GM18909 (cell line): ENCODE data around the gene LAPTM4A.

ENCODE experiments used
- ATAC-seq: cut with Tn5 transposase; IDR thresholded peaks from one replicate; pipeline ENCODE4 v1.9.1; 2021; ENCODE audit warnings: mild to moderate bottlenecking; ENCODE audit not compliant: unreplicated experiment, poor library complexity

Gene LAPTM4A

GRCh38 chr2:19989667-19990415, 61.6 kb downstream of the LAPTM4A start, which contains the start of gene WDR35:
Gene WDR35 (minus strand): TSS chr2:19990105. CDS start chr2:19990015, 90 bp downstream.
- peak; percentile 91 for ATAC-seq

DNA sequence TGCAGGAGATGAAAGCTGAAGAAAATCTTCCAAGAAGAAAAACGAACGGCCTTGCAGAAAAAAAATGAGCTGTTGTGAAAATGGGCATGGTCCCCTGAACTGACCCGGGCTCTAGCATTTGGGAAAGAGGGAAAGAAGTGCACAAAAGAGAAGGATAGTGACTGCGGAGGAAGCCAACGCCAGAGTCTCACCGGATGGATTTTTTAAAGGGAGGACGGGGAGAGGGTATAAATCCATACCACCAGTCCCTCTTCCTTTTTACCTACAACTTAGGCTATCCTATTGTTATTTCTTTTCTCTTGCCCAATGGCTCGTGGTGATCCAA, 62.1 kb downstream of the LAPTM4A start:
- no peak for ATAC-seq

GRCh38 chr2:19988600-19988999, 62.8 kb downstream of the LAPTM4A start:
- ATAC-seq: no peak

GRCh38 chr2:19987936-19988335, 63.5 kb downstream of the LAPTM4A start:
- peak; percentile 85 for ATAC-seq
